Ramos (cell line): ENCODE data around the gene PTDSS2.
"Not testable (repeated sequence)": the region's sequence is repeated elsewhere in the genome, so short reads cannot be mapped to it uniquely, and the experiment has no call there.

Experiments used
- in situ Hi-C: fragments of 300-500 bp; cut with MboI; formaldehyde crosslinking; loops from one replicate; pipeline ENCODE4 v1.14.3; 2022; ENCODE audit warnings: low sequenced_read_pairs; ENCODE audit not compliant: unreplicated experiment

The PTDSS2 gene

DNA sequence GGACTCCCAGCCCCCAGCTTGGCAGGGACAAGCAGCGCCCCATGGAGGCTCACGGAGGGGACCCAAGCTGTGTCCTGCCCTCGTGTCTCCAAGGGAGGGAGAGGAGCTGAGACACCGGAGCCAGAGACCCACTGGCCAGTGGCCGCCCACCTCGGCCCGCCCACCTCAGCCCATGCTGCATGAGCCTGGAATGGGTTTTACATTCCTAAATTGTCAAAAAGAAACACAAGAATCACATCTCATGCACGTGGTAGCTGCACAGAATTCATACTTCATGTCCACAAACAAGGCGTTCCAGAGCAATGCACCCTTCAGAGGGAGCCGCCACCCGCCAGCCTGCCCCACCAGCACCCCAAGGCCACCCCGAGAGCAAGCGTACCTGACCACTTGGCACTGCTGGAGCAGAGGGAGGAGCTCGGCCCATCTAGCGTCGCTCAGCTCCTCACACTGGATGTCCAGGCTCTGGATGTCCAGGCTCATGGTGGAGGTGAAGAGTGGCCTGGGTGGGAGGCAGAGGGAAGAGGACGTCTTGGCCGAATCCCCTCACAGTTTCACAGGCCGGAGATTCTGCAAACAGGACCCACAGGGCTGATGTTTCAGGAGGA, 51.7 kb downstream of the PTDSS2 start:
- in situ Hi-C loops: loop anchor here (5.0 kb wide), 1 partner anchor 49 kb away; the partner anchor contains the start of gene PTDSS2

DNA sequence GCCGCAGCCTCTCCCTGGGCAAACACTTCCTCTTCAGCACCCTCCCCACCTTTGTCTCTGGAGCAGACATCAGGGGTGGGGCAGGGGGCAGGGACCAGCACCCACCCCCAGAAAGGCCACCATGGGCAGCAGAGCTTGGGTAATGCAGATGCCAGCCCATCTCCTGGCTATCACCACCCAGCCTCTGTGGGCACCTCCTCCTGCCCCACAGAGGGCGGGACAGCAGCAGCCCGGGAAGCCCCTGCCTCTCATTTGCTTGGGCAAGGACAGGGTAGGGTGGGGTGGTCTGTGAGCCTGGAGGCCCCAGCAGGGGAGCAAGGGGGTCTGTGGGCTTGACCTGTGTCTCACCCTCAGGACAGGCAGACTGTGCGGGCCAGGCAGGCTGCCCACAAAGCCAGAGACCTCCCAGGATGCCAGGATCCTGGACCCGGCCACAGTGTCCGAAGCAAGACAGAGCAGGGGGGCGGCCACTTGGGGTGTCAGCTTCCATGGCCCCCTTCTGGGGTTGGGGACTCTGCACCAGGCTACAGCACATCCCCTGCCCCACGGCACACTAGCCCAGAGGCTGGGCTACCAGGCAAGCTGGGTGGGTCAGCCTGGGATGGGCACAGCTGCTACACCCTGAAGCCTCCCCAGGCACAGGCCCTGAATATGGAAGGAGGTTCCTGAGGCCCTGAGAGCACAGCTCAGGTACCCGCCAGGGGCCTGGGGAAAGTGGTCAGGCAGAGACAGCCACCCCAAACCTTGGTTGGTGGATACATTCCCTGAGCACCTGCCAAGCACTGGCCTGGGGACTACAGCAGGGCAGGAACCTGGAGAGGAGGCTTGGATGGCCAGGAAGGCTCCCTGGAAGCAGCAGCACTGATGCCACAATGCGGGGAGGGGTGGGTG, 52.5 kb downstream of the PTDSS2 start:
- in situ Hi-C loops: loop anchor here (5.0 kb wide), 1 partner anchor 50 kb away; the partner anchor contains the start of gene PTDSS2

DNA sequence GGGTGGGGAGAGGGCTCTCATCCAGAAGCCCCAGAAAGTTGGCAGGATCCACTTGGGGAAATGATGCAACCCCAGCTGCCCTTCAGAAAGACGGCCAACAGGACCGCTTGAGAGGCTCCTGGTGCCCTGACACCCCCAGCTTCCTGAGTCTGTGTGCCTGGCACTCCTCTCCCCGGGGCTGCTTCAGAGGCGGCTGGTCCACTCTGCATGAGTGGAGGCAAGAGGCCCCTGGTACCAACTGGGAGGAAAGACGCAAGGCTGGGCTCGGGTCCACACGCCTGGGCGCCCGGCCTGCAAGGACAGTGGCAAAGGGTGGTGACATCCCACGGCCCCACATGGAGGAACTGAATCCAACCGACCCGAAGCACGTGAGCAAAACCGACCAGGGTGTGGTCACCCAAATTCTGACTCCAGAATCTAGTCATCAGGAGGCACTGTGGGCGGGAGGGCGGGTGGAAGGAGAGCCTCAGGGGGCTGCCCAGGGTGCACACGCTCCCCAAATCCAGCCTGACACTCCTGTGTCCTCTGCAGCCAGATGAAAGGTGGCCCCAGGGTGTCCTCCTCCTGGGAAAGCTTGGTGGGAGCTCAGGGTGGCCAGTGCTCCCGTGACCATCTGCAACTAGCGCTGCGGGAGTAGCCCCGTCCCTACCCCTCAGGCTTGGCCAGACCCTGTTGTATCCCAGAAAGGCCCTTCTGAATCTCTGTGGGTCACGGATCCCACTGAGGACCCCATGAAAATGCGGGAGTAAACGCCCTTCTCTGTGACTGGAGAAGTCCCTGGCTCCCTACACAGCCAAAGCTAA, 53.3 kb downstream of the PTDSS2 start:
- in situ Hi-C loops: loop anchor here (5.0 kb wide), 1 partner anchor 51 kb away; the partner anchor contains the start of gene PTDSS2

DNA sequence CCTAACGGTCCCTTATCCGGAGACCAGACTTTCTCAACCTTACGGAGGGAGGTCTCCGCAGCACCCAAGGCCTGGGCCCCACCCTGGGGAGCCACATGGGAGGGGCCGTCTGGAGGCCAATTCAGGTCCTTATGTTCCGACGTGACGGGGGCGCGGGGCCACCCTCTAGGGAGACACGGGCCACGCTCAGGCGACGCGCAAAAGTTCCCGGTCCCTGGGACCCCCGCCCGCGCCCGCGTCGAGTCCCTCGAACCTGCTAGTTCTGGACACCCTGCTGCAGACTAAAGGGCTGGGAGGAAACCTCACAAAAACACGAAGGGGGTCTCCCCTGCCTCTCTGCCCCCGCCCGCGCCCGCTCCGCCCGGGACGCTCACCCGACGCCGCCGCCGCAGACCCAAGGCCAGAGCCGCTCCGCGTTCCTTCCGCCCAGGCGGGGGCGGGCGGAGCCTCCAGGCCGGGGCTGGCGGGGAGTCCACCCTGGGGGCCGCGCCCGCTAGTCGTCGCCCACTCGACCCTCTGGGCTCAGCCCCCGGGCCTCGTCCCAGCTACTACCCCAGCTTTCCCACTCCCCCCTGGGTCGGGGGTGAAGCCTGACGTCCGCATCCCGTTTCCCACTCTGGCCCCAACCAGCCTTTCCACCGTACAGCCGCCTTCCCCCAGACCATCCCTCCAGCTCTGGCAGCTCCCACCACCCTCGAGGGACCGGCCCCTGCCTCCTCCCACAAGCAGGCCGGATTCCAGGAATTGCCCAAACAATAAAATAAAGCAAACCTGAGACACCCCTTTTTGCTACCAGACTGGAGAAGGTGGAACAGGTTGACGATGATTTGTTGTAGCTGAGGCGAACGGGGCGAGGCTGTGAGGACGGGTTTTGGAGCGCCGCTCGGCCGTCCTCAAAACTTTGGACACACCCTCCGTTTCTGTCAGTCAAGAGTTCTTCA, 54.2 kb downstream of the PTDSS2 start:
- in situ Hi-C loops: loop anchor here (5.0 kb wide), 1 partner anchor 52 kb away; the partner anchor contains the start of gene PTDSS2

DNA sequence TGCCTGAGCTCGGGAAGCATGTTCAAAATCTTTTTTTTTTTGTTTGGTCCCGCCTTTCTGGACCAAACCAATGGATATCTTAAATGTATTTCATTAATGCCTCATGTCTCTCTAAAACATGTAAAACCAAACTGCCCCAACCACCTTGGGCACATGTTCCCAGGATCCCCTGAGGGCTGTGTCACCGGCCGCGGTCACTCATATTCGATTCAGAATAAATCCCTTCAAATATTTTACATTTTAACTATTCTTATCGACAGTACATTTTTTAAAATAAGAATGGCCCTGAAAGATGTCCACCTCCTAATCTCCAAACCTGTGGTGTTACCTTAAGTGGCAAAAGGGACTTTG, 54.9 kb downstream of the PTDSS2 start:
- in situ Hi-C loops: loop anchor here (5.0 kb wide), 1 partner anchor 53 kb away; the partner anchor contains the start of gene PTDSS2

DNA sequence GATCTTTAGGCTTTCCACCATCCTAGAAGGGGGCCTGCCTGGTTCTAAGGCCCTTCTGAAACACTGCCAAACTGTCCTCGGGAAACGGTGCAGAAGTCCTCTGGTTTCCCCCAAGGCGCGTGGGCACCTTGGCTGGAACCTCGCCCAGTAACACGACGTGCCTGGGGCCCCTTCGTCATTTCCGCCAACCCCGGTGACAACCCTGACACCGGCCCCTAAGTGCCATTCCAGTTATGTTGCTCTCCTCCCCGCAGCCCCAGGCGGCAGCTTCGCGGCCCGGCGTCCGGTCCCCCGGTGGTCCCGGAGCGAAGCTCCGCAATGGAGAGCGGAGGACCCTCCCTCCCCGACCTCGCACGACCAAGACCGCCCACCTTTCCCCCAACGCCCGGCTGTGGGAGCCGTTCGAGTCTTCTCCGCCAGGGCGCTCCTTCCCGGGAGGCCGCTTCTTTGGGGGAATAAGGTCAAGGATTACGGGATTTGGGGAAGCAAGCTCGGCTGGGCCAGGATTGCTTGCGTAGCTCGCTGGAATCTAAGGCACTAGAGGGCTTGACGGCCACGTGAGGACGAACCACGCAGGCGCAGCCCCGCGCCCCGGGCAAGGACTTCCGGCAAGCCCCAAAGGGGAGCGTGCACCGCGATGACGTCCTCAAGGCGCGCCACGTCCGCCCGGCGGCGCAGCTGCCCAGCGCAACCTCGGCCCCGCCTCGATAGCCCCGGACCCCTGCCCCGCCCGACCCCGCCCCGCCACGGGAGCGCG, 56.3 kb downstream of the PTDSS2 start:
- in situ Hi-C loops: no loop called here

DNA sequence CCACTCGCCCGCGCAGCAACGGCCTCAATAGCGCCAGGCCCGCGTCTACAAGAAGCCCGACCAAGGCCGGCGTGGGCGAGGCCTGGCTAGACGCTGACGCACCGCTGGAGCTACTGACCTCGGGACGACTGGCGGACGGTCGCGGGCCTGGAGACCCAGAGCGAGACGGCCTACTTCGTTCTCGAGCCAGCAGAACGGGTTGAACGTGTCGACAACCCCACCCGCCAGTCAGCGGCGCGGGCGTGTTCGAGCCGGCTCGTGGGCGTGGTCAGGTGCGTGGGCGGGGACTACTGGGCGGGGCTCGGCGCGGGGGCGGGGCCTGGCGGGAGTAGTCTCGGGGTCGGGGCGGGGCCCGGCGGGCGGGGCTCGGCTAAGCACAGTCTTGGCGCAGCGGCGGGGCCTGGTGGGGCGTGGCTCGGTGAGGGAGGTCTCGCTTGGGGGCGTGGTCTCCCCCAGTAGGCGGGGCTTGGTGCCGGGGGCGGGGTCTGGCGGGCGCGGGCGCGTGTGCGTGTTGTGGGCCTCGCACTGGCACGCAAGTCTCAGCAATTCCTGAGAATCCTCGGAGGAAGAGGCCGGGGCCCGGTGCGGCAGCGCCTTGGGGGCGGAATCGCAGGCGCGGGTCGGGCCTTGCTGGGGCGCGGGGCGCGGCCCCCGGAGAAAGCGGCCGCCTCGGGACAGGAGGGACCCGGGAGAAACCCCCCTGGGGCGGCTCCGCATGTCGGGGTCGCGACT, 57.1 kb downstream of the PTDSS2 start, which contains the start of gene RNH1:
TSS of gene RNH1 (minus strand) at position 248 of the 732 bp plus-strand sequence. CDS start 5,080 bp downstream, outside the sequence.
- in situ Hi-C loops: no loop called here

DNA sequence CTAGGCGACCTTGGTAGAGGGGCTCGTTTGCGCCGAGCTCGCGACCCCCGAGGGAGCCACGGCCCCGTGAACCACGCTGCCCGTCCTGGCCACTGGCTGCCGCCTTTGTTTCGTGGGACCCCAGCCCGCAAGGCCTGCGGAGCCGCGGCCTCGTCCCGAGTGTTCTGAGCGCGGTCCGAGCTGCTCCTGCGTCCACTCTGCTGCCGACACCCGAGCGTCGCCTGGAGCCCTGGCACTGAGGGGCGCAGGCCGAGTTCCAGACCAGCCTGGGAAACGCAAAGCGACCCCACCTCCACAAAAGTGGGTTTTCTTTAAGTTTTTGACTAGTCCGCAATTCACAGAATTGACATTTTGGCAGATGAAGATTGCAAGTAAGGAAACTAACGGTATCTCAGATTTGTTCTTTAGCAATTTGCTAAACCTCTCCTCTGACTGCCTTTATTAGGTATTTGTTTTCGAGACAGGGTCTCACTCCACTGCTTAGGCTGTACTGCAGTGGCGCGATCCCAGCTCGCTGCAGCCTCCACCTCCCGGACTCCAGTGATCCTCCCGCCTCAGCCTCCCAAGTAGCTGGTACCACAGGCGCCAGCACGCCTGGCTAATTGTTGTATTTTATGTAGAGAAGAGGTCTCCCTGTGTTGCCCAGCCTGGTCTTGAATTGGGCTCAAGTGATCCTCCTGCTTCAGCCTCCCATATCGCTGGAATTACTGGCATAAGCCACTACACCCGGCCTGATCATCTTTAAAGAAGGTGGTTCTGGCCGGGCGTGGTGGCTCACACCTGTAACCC, 57.8 kb downstream of the PTDSS2 start:
- in situ Hi-C loops: no loop called here

DNA sequence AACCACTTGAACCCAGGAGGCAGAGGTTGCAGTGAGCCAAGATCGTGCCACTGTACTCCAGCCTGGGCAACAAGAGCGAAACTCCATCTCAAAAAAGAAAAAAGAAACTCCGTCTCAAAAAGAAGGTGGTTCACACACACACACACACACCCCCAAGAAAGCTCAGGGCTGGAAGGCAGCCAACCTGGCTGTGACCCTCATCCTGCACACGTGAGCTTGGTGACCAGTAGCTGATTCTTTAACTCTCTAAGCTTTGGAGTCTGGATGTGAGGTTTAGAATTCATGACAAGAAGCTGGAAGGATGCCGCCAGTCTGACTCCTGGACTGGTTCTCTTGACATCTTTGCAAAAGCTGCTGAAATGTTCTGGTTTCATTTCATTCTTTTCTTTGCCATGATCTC, 58.9 kb downstream of the PTDSS2 start:
- in situ Hi-C loops: no loop called here

DNA sequence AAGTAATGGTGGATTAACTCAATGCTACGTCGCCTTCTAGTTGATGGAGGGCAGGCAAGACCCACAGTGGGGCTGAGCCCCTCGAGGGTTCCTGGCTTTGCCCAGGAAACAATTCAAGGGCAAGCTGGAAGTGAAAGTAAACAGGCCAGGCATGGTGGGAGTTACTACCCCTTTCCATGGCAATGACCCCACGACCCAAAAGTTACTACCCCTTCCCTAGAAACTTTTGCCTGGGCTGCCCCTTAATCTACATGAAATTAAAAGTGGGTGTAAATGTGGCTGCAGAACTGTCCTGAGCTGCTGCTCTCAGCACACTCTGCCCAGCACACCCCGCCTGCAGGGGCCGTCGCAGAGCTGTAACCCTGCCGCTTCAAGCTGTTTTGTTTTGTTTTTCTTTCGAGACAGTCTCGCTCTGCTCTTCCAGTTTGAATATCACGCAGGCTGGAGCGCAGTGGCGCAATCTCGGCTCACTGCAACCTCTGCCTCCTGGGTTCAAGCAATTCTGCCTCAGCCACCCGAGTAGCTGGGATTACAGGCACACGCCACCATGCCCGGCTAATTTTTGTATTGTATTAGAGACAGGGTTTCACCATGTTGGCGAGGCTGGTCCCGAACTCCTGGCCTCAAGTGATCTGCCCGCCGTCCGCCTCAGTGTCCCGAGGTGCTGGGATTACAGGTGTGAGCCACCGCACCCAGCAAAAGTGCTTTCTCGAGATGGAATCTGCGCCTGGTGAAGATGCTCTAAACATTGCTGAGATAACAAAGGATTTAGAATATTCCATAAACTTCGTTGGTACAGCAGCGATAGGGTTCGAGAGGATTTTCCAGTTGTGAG, 62.9 kb downstream of the PTDSS2 start:
- in situ Hi-C loops: no loop called here

DNA sequence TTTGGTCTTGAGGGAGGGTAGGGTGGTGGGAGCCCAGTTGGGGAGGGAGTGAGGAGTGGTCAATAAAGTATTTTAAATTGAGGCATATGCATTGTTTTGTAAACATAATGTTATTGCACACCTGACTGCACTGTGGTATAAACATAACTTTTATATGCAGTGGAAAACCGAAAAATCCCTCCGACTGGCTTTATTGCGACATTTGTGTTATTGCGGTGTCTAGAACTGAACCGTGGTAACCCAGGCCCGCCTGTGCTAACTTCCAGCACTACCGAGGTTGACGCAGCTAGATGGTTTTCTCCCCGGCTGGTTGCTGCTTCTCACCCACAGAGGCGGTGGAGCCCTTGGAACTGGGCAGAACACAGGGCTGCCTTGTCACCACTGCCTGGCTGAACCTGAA, 64.5 kb downstream of the PTDSS2 start:
- in situ Hi-C loops: no loop called here

DNA sequence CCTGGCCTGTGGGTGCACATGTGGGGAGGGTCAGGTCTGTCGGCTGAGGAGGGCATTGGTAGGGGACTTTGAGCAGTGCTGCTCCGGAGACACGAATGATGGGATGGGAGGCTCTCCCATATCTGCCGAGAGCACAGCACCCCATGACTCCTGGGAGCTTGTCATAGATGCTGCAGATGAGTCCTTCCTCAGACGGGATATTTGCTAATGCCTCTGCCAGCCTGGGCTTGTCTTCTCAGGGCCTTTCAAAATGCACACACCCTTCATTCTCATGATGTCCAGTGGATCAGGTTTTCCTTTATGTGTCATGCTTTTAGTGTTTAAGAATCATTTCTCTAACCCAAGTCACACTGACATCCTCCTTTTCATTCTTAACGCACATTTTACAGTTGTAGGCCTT, 65.1 kb downstream of the PTDSS2 start:
- in situ Hi-C loops: no loop called here

DNA sequence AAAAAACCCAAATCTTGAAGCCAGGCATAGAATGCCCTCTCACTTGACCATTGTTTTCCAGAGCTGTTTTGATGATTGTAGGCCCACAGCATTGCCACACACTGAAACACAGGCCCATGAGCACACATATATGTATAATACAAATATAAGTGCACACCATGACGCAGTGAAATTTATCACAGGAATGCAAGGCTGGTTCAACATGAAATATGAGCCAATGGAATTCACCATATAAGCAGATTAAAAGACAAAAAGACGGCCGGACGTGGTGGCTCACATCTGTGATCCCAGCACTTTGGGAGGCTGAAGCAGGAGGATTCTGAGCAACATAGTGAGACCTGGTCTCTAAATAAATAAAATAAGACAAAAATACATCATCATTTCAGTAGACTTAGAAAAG, 66.3 kb downstream of the PTDSS2 start:
- in situ Hi-C loops: no loop called here

DNA sequence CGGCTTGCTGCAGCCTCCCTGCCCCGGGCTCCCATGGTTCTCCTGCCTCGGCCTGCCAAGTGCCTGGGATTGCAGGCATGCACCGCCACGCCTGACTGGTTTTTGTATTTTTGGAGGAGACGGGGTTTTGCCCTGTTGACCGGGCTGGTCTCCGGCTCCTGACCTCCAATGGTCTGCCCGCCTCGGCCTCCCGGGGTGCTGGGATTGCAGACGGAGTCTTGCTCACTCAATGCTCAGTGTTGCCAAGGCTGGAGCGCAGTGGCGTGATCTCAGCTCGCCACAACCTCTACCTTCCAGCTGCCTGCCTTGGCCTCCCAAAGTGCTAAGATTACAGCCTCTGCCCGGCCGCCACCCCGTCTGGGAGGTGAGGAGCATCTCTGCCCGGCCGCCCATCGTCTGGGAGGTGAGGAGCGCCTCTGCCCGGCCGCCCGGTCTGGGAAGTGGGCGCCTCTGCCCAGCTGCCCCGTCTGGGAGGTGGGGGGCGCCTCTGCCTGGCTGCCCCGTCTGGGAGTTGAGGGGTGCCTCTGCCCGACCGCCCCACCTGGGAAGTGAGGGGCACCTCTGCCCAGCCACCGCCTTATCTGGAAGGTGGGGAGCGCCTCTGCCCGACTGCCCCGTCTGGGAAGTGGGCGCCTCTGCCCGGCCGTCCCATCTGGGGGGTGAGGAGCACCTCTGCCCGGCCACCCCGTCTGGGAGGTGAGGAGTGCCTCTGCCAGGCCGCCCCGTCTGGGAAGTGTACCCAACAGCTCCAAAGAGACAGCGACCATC, 67.0 kb downstream of the PTDSS2 start:
- in situ Hi-C loops: not testable (repeated sequence)

DNA sequence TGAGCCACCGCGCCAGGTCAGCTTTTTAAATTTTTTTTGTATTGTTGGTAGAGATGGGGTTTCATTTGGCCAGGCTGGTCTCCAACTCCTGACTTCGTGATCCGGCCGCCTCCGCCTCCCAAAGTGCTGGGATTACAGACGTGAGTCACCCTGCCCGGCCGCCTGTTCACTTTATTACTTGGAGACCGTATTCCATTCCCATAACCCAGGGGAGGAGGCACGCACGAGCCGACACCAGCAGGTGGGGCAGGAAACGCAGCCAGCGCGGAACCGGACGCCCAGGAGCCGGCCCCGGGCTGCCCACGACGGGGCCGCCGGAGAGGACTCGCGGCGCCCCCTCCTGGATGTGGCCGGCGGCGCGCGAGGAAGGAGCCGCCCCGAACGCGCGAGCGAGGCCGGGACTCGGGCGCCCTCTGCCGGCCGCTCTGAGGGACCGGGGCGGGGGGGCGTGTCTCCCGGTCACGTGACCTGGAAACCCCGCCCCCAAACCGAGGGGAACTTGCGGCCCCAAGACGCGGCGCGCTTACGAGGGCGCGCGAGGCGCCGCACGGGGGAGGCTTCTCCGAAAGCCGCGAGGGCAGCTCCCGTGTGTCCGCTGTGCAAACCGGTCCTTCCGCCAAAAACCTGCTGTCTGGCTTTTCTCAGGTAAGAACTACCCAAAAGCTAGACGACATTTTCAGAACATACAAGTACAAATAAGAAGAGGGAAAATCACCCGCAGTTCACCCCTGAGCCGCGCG, 68.6 kb downstream of the PTDSS2 start:
- in situ Hi-C loops: no loop called here
